Measurements from ENCODE around the gene WNT5A. TPM values are rescaled to one million over a fixed set of nuclear protein-coding genes. Genes with fewer than 3 reads are reported as not detected.

The WNT5A gene
- total RNA-seq, 1 donor = 145 TPM

DNA sequence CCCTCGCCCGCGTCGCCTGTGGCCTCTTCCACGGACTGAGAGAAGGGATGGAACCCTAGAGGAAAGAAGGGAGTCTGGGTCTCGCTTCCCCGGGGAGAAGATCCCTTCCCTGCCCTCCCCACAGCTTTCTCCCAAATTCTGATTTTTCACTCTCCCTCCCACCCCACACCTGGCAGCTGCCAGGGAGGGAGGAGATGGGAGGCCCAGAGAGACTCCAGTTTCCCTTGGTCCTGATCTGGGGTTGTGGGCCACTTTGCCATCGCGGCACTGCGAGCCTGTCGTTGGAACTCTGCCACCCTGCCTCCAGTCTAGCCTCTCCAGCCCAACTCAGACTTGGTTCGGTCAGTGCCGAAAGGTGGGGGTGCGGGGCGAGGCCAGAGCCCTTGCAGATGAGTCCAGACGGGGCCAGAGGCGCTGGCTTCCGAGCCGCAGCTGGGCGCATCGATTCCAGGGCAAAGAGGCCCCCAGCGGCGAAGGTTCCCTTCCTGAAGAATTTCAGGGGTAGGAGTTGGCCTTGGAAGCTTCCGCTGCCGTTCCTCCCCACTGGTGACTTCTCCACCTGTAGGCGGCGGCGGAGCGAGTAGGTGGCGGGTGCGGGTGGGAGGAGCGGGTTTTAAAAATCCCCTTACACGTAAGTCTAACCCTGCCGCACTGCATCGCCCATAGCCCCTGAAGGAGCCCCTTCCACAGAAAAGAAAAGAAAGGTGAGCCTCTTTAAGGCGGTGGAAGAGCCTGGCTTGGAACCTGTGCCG lies 5.2 kb downstream of the WNT5A start:
- H3K4me2 ChIP-seq (ENCODE audit: insufficient read depth, low read length) = peak overlapping the region; percentile 97
- H3K27ac ChIP-seq (ENCODE audit: low read depth, low read length) = peak overlapping the region; percentile 92
- no peak for TF ChIP-seq CTCF (IDR thresholded peaks at IDR 0.05; ENCODE audit: extremely low read depth, low read depth, low read length)
- no peaks in the 10 kb centered on the region for H4K20me1 ChIP-seq (ENCODE audit: insufficient read depth, low read length)
- H3K4me3 ChIP-seq (ENCODE audit: insufficient read depth, low read length) = peak overlapping the region; percentile 72
- peaks cover 99% of the 10 kb centered on the region for H3K79me2 ChIP-seq (ENCODE audit: insufficient read depth, low read length)
- peak; percentile 88 for DNase-seq (ENCODE audit: insufficient read length, low spot score, missing footprints)
- H3K27me3 ChIP-seq (ENCODE audit: insufficient read depth, low read length) = no peaks in the 10 kb centered on the region
- H3K4me1 ChIP-seq (ENCODE audit: insufficient read depth, low read length) = peaks cover 45% of the 10 kb centered on the region
- peaks cover 52% of the 10 kb centered on the region for H3K36me3 ChIP-seq (ENCODE audit: insufficient read depth, low read length)
- no peaks in the 10 kb centered on the region for H3K9me3 ChIP-seq (ENCODE audit: low read depth, low read length)
- H2AFZ ChIP-seq (ENCODE audit: low read length) = peak overlapping the region; percentile 30

- peaks cover 60% of the 10 kb centered on the region for H3K36me3 ChIP-seq (ENCODE audit: insufficient read depth, low read length)
Measured at GRCh38 chr3:55480911-55481743, 6.0 kb downstream of the WNT5A start.

DNA sequence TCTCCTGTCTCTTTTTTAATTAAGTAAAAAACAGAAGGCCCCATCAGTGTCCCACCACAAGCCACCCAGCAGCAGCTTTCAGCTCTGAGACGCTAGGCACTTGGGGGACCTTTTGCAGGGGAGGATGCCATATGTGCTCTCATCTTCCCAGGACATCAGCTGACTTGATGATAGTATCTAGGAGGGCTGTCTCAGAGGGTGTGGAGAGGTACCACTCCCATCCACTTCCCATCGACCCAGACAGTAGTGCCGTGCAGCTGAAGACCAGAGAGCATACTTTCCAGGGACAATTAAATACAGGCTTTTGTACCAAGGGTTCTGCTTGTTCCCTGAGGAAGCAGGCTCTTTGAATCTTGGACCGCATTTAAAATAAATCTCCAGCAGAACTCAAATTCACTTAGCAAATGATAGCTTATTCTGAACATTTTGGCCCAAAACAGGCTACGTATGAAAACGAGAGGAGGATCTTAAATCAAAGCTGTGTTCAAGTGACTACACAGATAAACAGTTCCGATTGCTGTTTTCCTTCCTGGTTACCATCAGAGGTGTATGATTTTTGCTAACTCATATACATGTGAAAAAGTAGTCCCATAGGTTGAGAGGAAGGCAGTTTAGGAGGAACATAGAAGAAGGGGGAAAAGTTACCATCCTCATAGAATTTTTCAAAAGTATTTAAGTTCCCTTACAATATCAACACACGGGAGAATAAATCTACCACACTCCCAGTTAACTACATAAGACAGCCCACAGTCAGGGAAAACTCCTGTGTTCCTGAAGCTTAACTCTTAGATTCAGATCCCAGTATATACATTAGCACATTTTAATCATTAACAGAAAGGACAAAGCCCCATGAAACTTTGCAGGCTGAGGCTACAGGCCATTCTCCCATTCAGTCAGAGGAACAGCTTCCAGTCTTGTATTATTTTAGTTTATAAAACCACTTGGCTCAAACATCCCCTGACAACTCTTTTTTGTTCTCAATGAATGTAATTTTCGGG lies 9.5 kb downstream of the WNT5A start:
- no peaks in the 10 kb centered on the region for H4K20me1 ChIP-seq (ENCODE audit: insufficient read depth, low read length)
- peaks cover 73% of the 10 kb centered on the region for H3K36me3 ChIP-seq (ENCODE audit: insufficient read depth, low read length)
- no peaks in the 10 kb centered on the region for H3K9me3 ChIP-seq (ENCODE audit: low read depth, low read length)
- peak overlapping the region; percentile 27 for H3K4me3 ChIP-seq (ENCODE audit: insufficient read depth, low read length)
- peaks cover 96% of the 10 kb centered on the region for H3K79me2 ChIP-seq (ENCODE audit: insufficient read depth, low read length)
- TF ChIP-seq CTCF (IDR thresholded peaks at IDR 0.05; ENCODE audit: extremely low read depth, low read depth, low read length) = no peak
- H3K27ac ChIP-seq (ENCODE audit: low read depth, low read length) = peak overlapping the region; percentile 92
- no peaks in the 10 kb centered on the region for H3K27me3 ChIP-seq (ENCODE audit: insufficient read depth, low read length)
- no peak overlapping the region for H2AFZ ChIP-seq (ENCODE audit: low read length)
- peaks cover 48% of the 10 kb centered on the region for H3K4me1 ChIP-seq (ENCODE audit: insufficient read depth, low read length)
- DNase-seq (ENCODE audit: insufficient read length, low spot score, missing footprints) = no peak
- peak overlapping the region; percentile 97 for H3K4me2 ChIP-seq (ENCODE audit: insufficient read depth, low read length)

More at GRCh38 chr3:55480911-55481743, 6.0 kb downstream of the WNT5A start:
- Histone ChIP-seq H3K4me3 (ENCODE audit: insufficient read depth, low read length) (peak overlapping the region; percentile 72), H3K9me3 (ENCODE audit: low read depth, low read length) (no peaks in the 10 kb centered on the region), H3K27ac (ENCODE audit: low read depth, low read length) (peak overlapping the region; percentile 92), H3K4me2 (ENCODE audit: insufficient read depth, low read length) (peak overlapping the region; percentile 97), H3K79me2 (ENCODE audit: insufficient read depth, low read length) (peaks cover 98% of the 10 kb centered on the region), H4K20me1 (ENCODE audit: insufficient read depth, low read length) (no peaks in the 10 kb centered on the region), H3K27me3 (ENCODE audit: insufficient read depth, low read length) (no peaks in the 10 kb centered on the region), H2AFZ (ENCODE audit: low read length) (peak overlapping the region; percentile 30), H3K4me1 (ENCODE audit: insufficient read depth, low read length) (peaks cover 52% of the 10 kb centered on the region)
- no peak for TF ChIP-seq CTCF (IDR thresholded peaks at IDR 0.05; ENCODE audit: extremely low read depth, low read depth, low read length)
- peak; percentile 97 for DNase-seq (ENCODE audit: insufficient read length, low spot score, missing footprints)

Data from osteoblast (primary cell).